GM12872 (cell line): ENCODE results near the gene LRP1B.

ENCODE experiments used
- CTCF ChIP-seq: IDR thresholded peaks from 3 replicates; pipeline ENCODE4 v1.5.1; 2011; ENCODE audit warnings: low read depth, mild to moderate bottlenecking, low read length, moderate library complexity; ENCODE audit not compliant: insufficient read depth

The LRP1B gene

GRCh38 chr2:141035846-141036420 is 1094.9 kb downstream of the LRP1B start:
- TF ChIP-seq CTCF, result no peak

GRCh38 chr2:141029428-141030078 is 1101.3 kb downstream of the LRP1B start:
- no peak for TF ChIP-seq CTCF

GRCh38 chr2:141027221-141027620 is 1103.6 kb downstream of the LRP1B start:
- TF ChIP-seq CTCF, result no peak

GRCh38 chr2:141021611-141022010 is 1109.2 kb downstream of the LRP1B start:
- TF ChIP-seq CTCF, result no peak

GRCh38 chr2:141021109-141021508 is 1109.7 kb downstream of the LRP1B start:
- no peak for TF ChIP-seq CTCF

- TF ChIP-seq CTCF, result no peak
These were observed 1110.5 kb downstream of the LRP1B start for GRCh38 chr2:141020346-141020745.

- TF ChIP-seq CTCF, result no peak
These were observed 1115.3 kb downstream of the LRP1B start for GRCh38 chr2:141015341-141016047.
